Activated CD4-positive, alpha-beta T cell treated with anti-CD3 and anti-CD28 coated beads for 48 hours (primary cell): ENCODE data around the gene ACAP3.

Experiments
- DNase-seq: peaks from one replicate; pipeline ENCODE4 v3.0.0-alpha.2; 2020

The ACAP3 gene

GRCh38 chr1:1307923-1308755 lies at the start of gene ACAP3, which contains the start of gene PUSL1:
ACAP3 (minus strand) TSS chr1:1307930; CDS start chr1:1307815, 115 bp downstream.
PUSL1 (plus strand) TSS chr1:1308597; CDS start chr1:1308644, 47 bp downstream.
- DNase-seq = peak; percentile 92

DNA sequence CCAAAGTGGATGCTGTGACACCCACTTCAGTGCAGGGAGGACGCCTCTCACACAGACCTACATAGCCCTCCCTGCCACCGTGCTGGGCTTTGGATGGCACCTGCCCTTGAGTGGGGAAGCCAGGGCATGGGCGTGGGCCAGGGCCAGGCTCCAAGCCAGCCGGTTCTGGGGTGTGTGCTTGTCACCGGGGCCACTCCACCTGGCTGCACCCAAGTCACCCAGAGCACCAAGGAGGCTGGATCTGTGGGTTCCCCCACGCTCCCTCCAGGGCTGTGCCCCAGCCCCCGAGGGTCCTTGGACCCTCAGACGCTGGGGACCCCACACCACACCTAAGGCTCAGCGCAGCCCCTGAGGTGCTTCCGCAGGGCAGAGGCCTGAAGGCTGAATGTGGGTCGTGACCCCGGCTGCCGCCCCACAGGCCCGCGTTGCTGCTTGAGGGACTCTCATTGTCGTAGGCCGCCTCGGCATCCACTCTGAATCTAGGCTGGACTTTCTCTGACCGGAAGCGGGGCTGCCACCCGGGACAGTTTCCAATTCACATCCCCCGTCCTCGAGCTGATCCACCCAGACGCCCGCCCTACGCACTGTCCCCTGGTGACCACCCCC lies 49.2 kb upstream of the ACAP3 start:
- DNase-seq = no peak

- DNase-seq = no peak
Measured at GRCh38 chr1:1356166-1356795, 48.6 kb upstream of the ACAP3 start.

- DNase-seq = peak; percentile 43
Measured at GRCh38 chr1:1355416-1355815, 47.7 kb upstream of the ACAP3 start.

DNA sequence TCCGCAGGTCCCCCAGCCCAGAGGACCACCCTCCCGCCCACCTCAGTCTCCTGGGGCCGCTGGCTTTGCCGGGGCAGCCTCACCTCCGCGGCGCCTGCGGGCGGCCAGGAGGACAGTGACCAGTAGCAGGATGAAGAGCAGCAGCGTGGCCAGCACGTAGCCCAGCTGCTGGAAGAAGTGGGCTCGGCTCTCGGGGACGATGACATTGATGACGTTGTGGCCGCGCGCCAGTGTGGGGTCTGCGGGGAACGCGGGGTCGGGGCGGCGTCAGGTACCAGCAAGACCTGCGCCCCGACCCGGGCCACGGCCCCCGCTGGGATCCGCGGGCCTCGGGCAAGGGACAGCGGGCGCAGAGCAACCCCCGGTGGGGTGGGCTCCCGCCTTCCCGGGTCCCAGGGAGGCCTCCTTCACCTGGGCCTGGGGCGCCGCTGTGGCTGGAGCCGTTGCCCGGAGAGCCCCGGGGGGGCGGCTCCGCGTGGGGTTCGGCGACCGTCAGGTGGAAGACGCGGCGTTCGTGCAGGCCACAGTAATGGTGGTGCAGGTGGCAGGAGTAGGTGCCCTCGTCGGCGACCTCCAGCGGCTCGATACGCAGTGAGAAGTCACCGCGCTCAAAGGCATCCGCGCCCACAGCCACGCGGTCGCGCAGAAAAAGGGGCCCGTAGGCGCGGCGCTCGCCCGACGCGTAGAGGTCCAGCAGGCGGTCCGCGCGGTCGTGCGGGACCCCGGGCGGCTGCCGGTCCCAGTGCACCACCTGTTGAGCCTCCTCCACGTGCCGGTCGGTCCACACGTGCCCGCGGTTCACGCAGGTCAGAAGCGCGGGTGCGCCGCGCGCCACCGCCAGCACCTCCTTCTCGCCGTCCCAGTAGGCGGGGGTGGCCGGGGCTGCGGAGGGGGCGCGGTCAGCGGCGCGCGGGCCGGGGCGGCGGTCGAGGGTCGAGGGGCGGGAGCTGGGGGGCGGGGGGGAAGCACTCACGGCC lies 46.8 kb upstream of the ACAP3 start:
- no peak for DNase-seq

GRCh38 chr1:1353389-1354151 lies 45.8 kb upstream of the ACAP3 start:
- no peak for DNase-seq

GRCh38 chr1:1352786-1353388 lies 45.2 kb upstream of the ACAP3 start:
- DNase-seq = no peak

- DNase-seq = no peak
Measured at GRCh38 chr1:1351511-1352427, 44.0 kb upstream of the ACAP3 start.

- peak; percentile 71 for DNase-seq
Measured at GRCh38 chr1:1349256-1350012, 41.7 kb upstream of the ACAP3 start, which contains the start of gene DVL1. DVL1 (minus strand) TSS chr1:1349418; CDS start chr1:1349065, 353 bp downstream.

DNA sequence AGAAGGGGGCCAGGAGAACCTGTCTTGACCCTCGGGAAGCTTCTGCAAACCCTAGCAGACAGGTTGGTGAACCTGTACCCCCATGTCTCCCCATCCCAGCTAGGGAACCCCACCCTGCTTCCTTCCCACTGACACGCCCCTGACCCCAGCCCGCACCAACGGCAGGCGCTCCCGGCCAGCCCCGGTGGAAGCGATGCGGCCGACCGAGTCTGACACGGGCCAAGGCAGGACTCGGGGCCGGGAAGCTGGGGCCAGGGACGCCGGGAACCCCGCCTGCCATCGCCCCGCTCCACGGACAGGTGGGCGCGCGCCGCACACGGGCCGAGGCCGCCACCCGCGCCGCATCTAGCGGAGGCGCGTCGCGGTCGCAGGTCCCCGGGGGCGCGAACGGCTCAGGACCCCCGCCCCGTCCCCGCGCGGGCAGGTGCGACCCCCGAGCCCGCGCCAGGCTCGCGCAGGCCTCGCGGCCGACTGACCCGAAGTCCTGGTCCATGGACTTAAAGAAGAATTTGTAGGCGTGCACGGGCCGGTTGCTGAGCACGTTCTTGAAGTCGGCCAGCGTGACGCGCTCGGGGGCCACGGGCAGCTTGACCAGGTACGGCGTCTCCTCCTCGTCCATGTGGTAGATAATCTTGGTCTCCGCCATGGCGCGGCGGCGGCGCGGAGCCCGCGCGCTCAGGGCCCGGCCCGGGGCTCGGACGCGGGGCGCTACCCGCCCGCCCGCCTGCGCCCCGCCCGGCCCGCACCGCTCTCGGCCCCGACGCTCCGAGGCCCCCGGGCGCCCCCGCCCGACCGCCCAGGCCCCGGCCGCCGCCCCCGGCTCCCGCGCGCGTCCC lies 40.9 kb upstream of the ACAP3 start:
- DNase-seq = no peak

GRCh38 chr1:1347663-1348419 lies 40.1 kb upstream of the ACAP3 start:
- DNase-seq = no peak

- no peak for DNase-seq
Measured at GRCh38 chr1:1347026-1347595, 39.4 kb upstream of the ACAP3 start.

- DNase-seq = no peak
Measured at GRCh38 chr1:1346501-1346890, 38.8 kb upstream of the ACAP3 start.

DNA sequence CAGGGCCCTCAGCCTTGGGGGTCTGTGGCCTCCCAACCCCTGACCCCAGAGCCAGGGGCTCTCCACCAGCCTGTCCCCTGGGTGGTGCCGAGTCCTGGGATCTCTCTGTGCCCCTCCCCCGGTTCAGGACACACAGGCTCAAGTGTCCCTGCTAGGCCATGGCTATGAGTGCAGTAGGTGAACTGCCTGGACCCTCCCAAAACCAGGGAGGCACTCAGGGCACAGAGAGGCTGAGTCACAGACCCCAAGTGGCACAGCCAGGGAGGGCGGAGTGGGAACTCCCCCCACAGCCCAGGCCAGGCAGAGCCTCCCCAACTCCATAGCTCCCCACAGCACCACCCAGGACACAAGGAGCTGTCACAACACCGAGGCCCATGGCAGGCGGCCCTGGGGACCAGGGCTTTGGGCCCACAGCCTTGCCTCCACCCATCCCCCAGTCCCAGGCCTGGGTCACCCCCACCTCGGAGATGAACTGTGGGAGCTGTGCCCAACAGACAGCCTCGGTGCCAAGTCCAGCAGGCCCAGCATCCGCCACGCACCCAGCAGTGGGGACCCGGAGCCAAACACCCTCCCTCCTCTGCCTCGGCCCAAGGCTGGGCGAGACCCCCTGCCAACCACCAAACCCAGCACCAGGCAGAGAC lies 38.2 kb upstream of the ACAP3 start:
- no peak for DNase-seq

DNA sequence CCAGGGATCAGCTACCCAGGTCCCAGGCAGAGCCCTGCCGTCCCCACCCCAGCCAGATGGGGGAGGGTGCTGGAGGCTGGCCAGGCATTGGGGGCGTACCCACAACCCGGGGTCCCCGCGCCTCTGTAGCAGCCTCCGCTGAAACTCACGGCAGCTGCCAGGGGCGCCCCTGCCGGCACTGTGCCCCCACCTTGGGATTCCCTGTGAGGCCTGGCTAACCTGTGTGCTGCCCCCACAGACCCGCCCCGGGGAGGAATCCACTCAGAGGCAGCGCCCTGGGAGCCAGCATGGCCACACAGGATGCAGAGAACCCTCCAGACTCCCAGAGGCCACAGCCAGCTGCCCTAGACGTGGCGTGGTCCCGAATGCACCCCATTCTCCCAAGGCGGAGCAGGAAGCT lies 37.7 kb upstream of the ACAP3 start:
- DNase-seq = no peak

DNA sequence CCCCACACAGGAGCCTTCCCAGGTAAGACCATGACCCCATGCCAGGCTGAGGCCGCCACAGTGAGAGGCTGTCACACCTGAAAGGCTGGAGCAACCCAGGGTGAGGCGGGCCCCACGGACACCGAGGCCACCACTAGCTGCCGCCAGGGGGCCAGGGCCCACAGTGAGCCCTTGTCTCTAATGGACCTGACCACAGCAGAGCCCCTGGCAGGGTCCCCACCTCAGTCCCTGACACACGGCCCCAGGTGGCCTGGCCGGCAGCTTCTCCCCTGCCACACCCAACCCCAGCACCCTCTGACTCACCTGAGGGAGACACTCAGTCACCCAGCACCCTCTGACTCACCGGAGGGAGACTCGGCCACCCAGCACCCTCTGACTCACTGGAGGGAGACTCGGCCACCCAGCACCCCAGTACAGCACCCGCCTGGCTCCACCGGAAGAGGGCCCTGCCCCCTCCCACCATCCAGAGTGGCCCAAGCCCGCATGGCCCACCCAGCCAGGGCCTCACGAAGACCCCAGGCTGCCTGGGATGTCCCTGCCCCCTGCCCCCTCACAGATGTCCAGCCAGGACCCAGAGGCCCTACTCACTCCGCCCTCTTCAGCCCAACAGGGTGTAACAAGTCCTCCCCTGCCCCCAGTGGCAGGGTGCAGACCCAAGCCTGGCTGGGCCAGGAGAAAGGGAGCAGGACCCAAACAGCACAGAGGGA lies 37.1 kb upstream of the ACAP3 start:
- peak; percentile 76 for DNase-seq
